ENCODE data around the gene BTK.

Gene BTK

GRCh38 chrX:101419489-101419888 is 33.5 kb upstream of the BTK start:
- H2BK12ac ChIP-seq (ENCODE audit: low read length in 2 of 2), result peak overlapping the region in 1 of 2 experiments; percentile 63
- no peak overlapping the region for H3K23ac ChIP-seq (ENCODE audit: low read length in 2 of 2)
- H2BK5ac ChIP-seq (ENCODE audit: low read depth, low read length, poor library complexity, severe bottlenecking), result no peak overlapping the region
- DNase-seq, result no peak
- H3K4me3 ChIP-seq (ENCODE audit: insufficient read depth in 1 of 2, low read depth in 1 of 2, low read length in 2 of 2), result no peak overlapping the region
- H2AK5ac ChIP-seq (ENCODE audit: low read length, severe bottlenecking), result no peak overlapping the region
- peaks cover 0 to 5% of the 10 kb centered on the region in 2 experiments for H3K36me3 ChIP-seq (ENCODE audit: control insufficient read depth in 1 of 2, insufficient read depth in 2 of 2, low read depth in 1 of 2, low read length in 2 of 2)
- H3K79me1 ChIP-seq (replicated peaks; ENCODE audit: low read length, poor library complexity, severe bottlenecking), result peaks cover 6% of the 10 kb centered on the region
- no peak overlapping the region for H2AFZ ChIP-seq (ENCODE audit: low read depth, low read length)
- H2BK120ac ChIP-seq (ENCODE audit: low read depth, low read length), result no peak overlapping the region
- no peak overlapping the region for H3K27ac ChIP-seq (ENCODE audit: low read length, poor library complexity, severe bottlenecking)
- H3K27me3 ChIP-seq (ENCODE audit: control insufficient read depth in 1 of 2, insufficient read depth in 1 of 2, low read length in 2 of 2), result peaks cover 0 to 6% of the 10 kb centered on the region in 2 experiments
- H3K9ac ChIP-seq (ENCODE audit: low read length), result no peak overlapping the region
- 88% methylated on average over 2 of the region's 2 CpGs for WGBS
- no peak overlapping the region for H4K8ac ChIP-seq (ENCODE audit: low read length)
- no peaks in the 10 kb centered on the region for H3K9me3 ChIP-seq (ENCODE audit: control insufficient read depth, low read length)
- H4K91ac ChIP-seq (ENCODE audit: low read length), result no peak overlapping the region
- H2BK15ac ChIP-seq (ENCODE audit: low read depth, poor library complexity, severe bottlenecking), result no peak overlapping the region
- H3K4ac ChIP-seq (ENCODE audit: low read depth in 1 of 2, low read length in 2 of 2), result no peak overlapping the region
- peaks cover 2% of the 10 kb centered on the region for H3K4me1 ChIP-seq (ENCODE audit: control insufficient read depth, insufficient read depth, low read depth, low read length)
- H3K4me2 ChIP-seq (ENCODE audit: low read length, poor library complexity, severe bottlenecking), result no peak overlapping the region
- H3K14ac ChIP-seq (ENCODE audit: low read length in 2 of 2), result no peak overlapping the region
- no peak overlapping the region for H3K18ac ChIP-seq (ENCODE audit: low read depth in 1 of 2, low read length in 2 of 2)

GRCh38 chrX:101417981-101418841 is 32.2 kb upstream of the BTK start:
- H3K4ac ChIP-seq (ENCODE audit: low read depth in 1 of 2, low read length in 2 of 2), result peak overlapping the region; percentile 54 to 80
- WGBS, result 2% methylated on average over 23 of the region's 56 CpGs
- H2BK12ac ChIP-seq (ENCODE audit: low read length in 2 of 2), result peak overlapping the region in 1 of 2 experiments; percentile 39
- peaks cover 2% of the 10 kb centered on the region for H3K4me1 ChIP-seq (ENCODE audit: control insufficient read depth, insufficient read depth, low read depth, low read length)
- H2BK15ac ChIP-seq (ENCODE audit: low read depth, poor library complexity, severe bottlenecking), result peak overlapping the region; percentile 93
- H3K18ac ChIP-seq (ENCODE audit: low read depth in 1 of 2, low read length in 2 of 2), result peak overlapping the region; percentile 81 to 91
- peak overlapping the region; percentile 94 for H3K9ac ChIP-seq (ENCODE audit: low read length)
- no peaks in the 10 kb centered on the region for H3K9me3 ChIP-seq (ENCODE audit: control insufficient read depth, low read length)
- no peak overlapping the region for H3K23ac ChIP-seq (ENCODE audit: low read length in 2 of 2)
- H3K4me2 ChIP-seq (ENCODE audit: low read length, poor library complexity, severe bottlenecking), result peak overlapping the region; percentile 59
- peak overlapping the region in 1 of 2 experiments; percentile 79 for H3K14ac ChIP-seq (ENCODE audit: low read length in 2 of 2)
- peak overlapping the region; percentile 64 for H4K91ac ChIP-seq (ENCODE audit: low read length)
- peaks cover 6% of the 10 kb centered on the region for H3K79me1 ChIP-seq (replicated peaks; ENCODE audit: low read length, poor library complexity, severe bottlenecking)
- peak overlapping the region; percentile 59 to 74 for H3K4me3 ChIP-seq (ENCODE audit: insufficient read depth in 1 of 2, low read depth in 1 of 2, low read length in 2 of 2)
- peaks cover 0 to 6% of the 10 kb centered on the region in 2 experiments for H3K27me3 ChIP-seq (ENCODE audit: control insufficient read depth in 1 of 2, insufficient read depth in 1 of 2, low read length in 2 of 2)
- peak overlapping the region; percentile 91 for H2BK120ac ChIP-seq (ENCODE audit: low read depth, low read length)
- H2AK5ac ChIP-seq (ENCODE audit: low read length, severe bottlenecking), result no peak overlapping the region
- peaks cover 0 to 7% of the 10 kb centered on the region in 2 experiments for H3K36me3 ChIP-seq (ENCODE audit: control insufficient read depth in 1 of 2, insufficient read depth in 2 of 2, low read depth in 1 of 2, low read length in 2 of 2)
- H3K27ac ChIP-seq (ENCODE audit: low read length, poor library complexity, severe bottlenecking), result peak overlapping the region; percentile 43
- H4K8ac ChIP-seq (ENCODE audit: low read length), result peak overlapping the region; percentile 78
- peak; percentile 55 for DNase-seq
- peak overlapping the region; percentile 73 for H2BK5ac ChIP-seq (ENCODE audit: low read depth, low read length, poor library complexity, severe bottlenecking)
- peak overlapping the region; percentile 82 for H2AFZ ChIP-seq (ENCODE audit: low read depth, low read length)

GRCh38 chrX:101417190-101417589 is 31.2 kb upstream of the BTK start:
- Histone ChIP-seq H4K8ac (ENCODE audit: low read length) (no peak overlapping the region), H3K4me1 (ENCODE audit: control insufficient read depth, insufficient read depth, low read depth, low read length) (peaks cover 2% of the 10 kb centered on the region), H3K36me3 (ENCODE audit: control insufficient read depth in 1 of 2, insufficient read depth in 2 of 2, low read depth in 1 of 2, low read length in 2 of 2) (peaks cover 8 to 18% of the 10 kb centered on the region in 2 experiments), H2AK5ac (ENCODE audit: low read length, severe bottlenecking) (no peak overlapping the region), H3K27ac (ENCODE audit: low read length, poor library complexity, severe bottlenecking) (no peak overlapping the region), H2BK5ac (ENCODE audit: low read depth, low read length, poor library complexity, severe bottlenecking) (no peak overlapping the region), H3K18ac (ENCODE audit: low read depth in 1 of 2, low read length in 2 of 2) (no peak overlapping the region), H2BK12ac (ENCODE audit: low read length in 2 of 2) (no peak overlapping the region), H4K91ac (ENCODE audit: low read length) (peak overlapping the region; percentile 27), H3K27me3 (ENCODE audit: control insufficient read depth in 1 of 2, insufficient read depth in 1 of 2, low read length in 2 of 2) (peaks cover 0 to 6% of the 10 kb centered on the region in 2 experiments), H3K4me2 (ENCODE audit: low read length, poor library complexity, severe bottlenecking) (no peak overlapping the region), H2AFZ (ENCODE audit: low read depth, low read length) (no peak overlapping the region), H2BK120ac (ENCODE audit: low read depth, low read length) (no peak overlapping the region), H3K9me3 (ENCODE audit: control insufficient read depth, low read length) (no peaks in the 10 kb centered on the region), H3K4me3 (ENCODE audit: insufficient read depth in 1 of 2, low read depth in 1 of 2, low read length in 2 of 2) (no peak overlapping the region), H3K4ac (ENCODE audit: low read depth in 1 of 2, low read length in 2 of 2) (no peak overlapping the region), H3K23ac (ENCODE audit: low read length in 2 of 2) (no peak overlapping the region), H3K79me1 (replicated peaks; ENCODE audit: low read length, poor library complexity, severe bottlenecking) (peaks cover 6% of the 10 kb centered on the region), H3K14ac (ENCODE audit: low read length in 2 of 2) (no peak overlapping the region), H3K9ac (ENCODE audit: low read length) (peak overlapping the region; percentile 94), H2BK15ac (ENCODE audit: low read depth, poor library complexity, severe bottlenecking) (no peak overlapping the region)
- WGBS, result 0% methylated on average over 1 of the region's 4 CpGs
- peak; percentile 39 for DNase-seq

- 82% methylated on average over 7 of the region's 7 CpGs for WGBS
- Histone ChIP-seq H3K27ac (ENCODE audit: low read length, poor library complexity, severe bottlenecking) (no peak overlapping the region), H2BK12ac (ENCODE audit: low read length in 2 of 2) (no peak overlapping the region), H3K4me3 (ENCODE audit: insufficient read depth in 1 of 2, low read depth in 1 of 2, low read length in 2 of 2) (no peak overlapping the region), H3K4me1 (ENCODE audit: control insufficient read depth, insufficient read depth, low read depth, low read length) (peaks cover 2% of the 10 kb centered on the region), H2BK120ac (ENCODE audit: low read depth, low read length) (no peak overlapping the region), H3K79me1 (replicated peaks; ENCODE audit: low read length, poor library complexity, severe bottlenecking) (peaks cover 6% of the 10 kb centered on the region), H4K91ac (ENCODE audit: low read length) (peak overlapping the region; percentile 39), H3K9ac (ENCODE audit: low read length) (peak overlapping the region; percentile 94), H3K36me3 (ENCODE audit: control insufficient read depth in 1 of 2, insufficient read depth in 2 of 2, low read depth in 1 of 2, low read length in 2 of 2) (peaks cover 12 to 22% of the 10 kb centered on the region in 2 experiments), H3K4ac (ENCODE audit: low read depth in 1 of 2, low read length in 2 of 2) (no peak overlapping the region), H4K8ac (ENCODE audit: low read length) (peak overlapping the region; percentile 64), H3K4me2 (ENCODE audit: low read length, poor library complexity, severe bottlenecking) (no peak overlapping the region), H3K18ac (ENCODE audit: low read depth in 1 of 2, low read length in 2 of 2) (peak overlapping the region in 1 of 2 experiments; percentile 54), H3K9me3 (ENCODE audit: control insufficient read depth, low read length) (no peaks in the 10 kb centered on the region), H2BK5ac (ENCODE audit: low read depth, low read length, poor library complexity, severe bottlenecking) (no peak overlapping the region), H3K14ac (ENCODE audit: low read length in 2 of 2) (no peak overlapping the region), H3K23ac (ENCODE audit: low read length in 2 of 2) (no peak overlapping the region), H2AFZ (ENCODE audit: low read depth, low read length) (no peak overlapping the region), H2AK5ac (ENCODE audit: low read length, severe bottlenecking) (no peak overlapping the region), H2BK15ac (ENCODE audit: low read depth, poor library complexity, severe bottlenecking) (no peak overlapping the region), H3K27me3 (ENCODE audit: control insufficient read depth in 1 of 2, insufficient read depth in 1 of 2, low read length in 2 of 2) (peaks cover 0 to 6% of the 10 kb centered on the region in 2 experiments)
- DNase-seq, result peak; percentile 61
These were observed 30.7 kb upstream of the BTK start for GRCh38 chrX:101416691-101417090.

Data from mesenchymal stem cell (in vitro differentiated cells and primary cell).